K562 (cell line): ENCODE measurements around the gene PAIP2. TPM values are rescaled to one million over a fixed set of nuclear protein-coding genes. Genes with fewer than 3 reads are reported as not detected.
A peak's percentile ranks its signal among the peaks of the same experiment; 100 is the strongest.

Experiments used
- L3MBTL2 ChIP-seq: fragments of 450-650 bp; IDR thresholded peaks from 2 replicates; pipeline ENCODE4 v1.6.1; 2016; ENCODE audit warnings: mild to moderate bottlenecking, moderate library complexity
- LCOR ChIP-seq: sonication (generic); formaldehyde crosslinking; IDR thresholded peaks from 2 replicates; pipeline ENCODE4 v1.8.0; 2022; ENCODE audit warnings: mild to moderate bottlenecking, missing genetic modification reagents
- TOE1 ChIP-seq, 2 experiments: fragments of 450-650 bp in 1 of 2; sonication (generic) in 1 of 2; formaldehyde crosslinking in 1 of 2; IDR thresholded peaks; 2 replicates each; pipeline versions ENCODE4 v1.7.1 to v1.8.0; 2016 to 2022; ENCODE audit warnings: borderline replicate concordance in 2 of 2, mild to moderate bottlenecking in 2 of 2, antibody characterized with exemption in 1 of 2, inconsistent platforms in 1 of 2, low read depth in 1 of 2, missing genetic modification reagents in 1 of 2, moderate library complexity in 1 of 2
- ZBTB17 ChIP-seq: fragments of 450-650 bp; formaldehyde crosslinking; IDR thresholded peaks from 2 replicates; pipeline ENCODE4 v1.4.0; 2020; ENCODE audit warnings: mild to moderate bottlenecking
- polyA plus RNA-seq, 8 experiments: library from polyadenylated mRNA; depleted of rRNA in 4 of 8; stranded (reverse) in 5 of 8; unstranded in 3 of 8; fragments of >200 nt; fragmentation: Nextera tagmentation in 2 of 8; fragmentation: Illumina TruSeq in 1 of 8; extraction: Ambion mirVana in 2 of 8; extraction: Trizol in 1 of 8; gene quantifications; 2 replicates each; pipeline versions ENCODE4 v1.2.1 to v1.2.3, GENCODE V29; 2011 to 2014; ENCODE audit warnings: inconsistent platforms in 1 of 8, missing spikeins in 1 of 8
- total RNA-seq, 7 experiments: library from RNA; depleted of rRNA in 6 of 7; stranded (reverse); fragments of >200 nt in 6 of 7; fragmentation: Illumina TruSeq in 2 of 7; extraction: Trizol in 2 of 7; gene quantifications; 2 replicates each; pipeline versions ENCODE4 v1.2.1 to v1.2.3, GENCODE V29; 2011 to 2021; ENCODE audit warnings: low replicate concordance in 1 of 7
- TF ChIP-seq, protein P1 (sequence below), 2 experiments: fragments of 450-650 bp; IDR thresholded peaks; 2 replicates each; pipeline ENCODE4 v1.6.1; 2016
- TF ChIP-seq, protein P2 (sequence below): fragments of 450-650 bp; IDR thresholded peaks from 2 replicates; pipeline ENCODE4 v1.6.1; 2016; ENCODE audit warnings: mild to moderate bottlenecking, moderate library complexity

PAIP2 gene
- total and polyA plus RNA-seq, 9 of the 15 experiments (the other 6 are each of a cell fraction or from before 2014, with no cell fraction given) = 78.3 to 187 (median 128) TPM

DNA sequence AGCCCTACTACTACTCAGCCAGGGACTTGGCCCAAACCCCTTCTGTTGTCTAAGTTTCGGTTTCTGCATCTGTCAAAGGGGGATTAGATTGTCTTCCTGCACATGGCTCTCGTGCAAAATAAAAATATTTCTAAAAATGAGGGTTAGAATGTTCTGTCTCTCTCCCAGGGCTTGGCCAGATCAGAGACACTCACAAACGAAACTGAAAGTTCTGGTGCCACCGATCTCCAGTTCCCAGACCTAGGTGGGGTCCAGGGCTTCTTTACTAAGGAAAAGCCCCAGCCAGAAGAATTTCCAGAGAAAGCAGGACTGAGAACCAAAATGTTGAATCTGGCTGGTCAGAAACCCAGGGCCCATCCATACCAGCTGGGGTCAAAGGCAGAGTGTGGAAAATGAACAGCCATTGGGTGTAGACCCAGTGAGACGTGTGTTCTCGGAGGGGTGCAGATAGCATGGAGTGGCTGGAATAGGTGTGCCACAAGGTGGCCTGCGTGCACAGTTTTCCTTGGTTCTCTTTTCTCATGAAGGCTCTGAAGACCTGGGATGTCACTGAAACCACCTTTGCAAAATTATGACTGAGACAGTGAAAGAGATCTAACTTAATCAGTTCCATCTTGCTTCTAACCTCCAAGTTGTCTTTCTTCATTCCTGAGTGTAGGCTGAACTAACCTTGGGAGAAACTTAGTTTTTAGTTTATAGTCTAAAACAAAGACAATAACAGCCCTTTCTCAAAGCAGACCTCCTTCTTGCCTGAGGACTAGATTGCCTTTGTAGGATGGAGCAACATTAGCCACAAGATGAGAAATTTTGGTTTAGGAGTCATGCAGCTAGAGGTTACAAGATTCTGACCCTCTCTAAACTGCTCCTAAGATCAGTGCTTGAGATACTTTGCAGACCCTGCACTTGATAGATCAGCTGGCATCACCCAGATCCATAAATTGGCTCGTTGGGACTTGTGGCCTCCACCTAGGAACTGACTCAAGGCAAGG lies 43.7 kb downstream of the PAIP2 start (continued):
- TF ChIP-seq, protein P1, sequence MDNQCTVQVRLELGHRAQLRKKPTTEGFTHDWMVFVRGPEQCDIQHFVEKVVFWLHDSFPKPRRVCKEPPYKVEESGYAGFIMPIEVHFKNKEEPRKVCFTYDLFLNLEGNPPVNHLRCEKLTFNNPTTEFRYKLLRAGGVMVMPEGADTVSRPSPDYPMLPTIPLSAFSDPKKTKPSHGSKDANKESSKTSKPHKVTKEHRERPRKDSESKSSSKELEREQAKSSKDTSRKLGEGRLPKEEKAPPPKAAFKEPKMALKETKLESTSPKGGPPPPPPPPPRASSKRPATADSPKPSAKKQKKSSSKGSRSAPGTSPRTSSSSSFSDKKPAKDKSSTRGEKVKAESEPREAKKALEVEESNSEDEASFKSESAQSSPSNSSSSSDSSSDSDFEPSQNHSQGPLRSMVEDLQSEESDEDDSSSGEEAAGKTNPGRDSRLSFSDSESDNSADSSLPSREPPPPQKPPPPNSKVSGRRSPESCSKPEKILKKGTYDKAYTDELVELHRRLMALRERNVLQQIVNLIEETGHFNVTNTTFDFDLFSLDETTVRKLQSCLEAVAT (IDR thresholded peaks at IDR 0.05) = peak in 1 of 2 experiments; percentile 98; a peak in 3 of 4 replicates
- TF ChIP-seq TOE1 (IDR thresholded peaks at IDR 0.05; ENCODE audit: borderline replicate concordance) (0 out of 2 replicates have a peak, but pooled peaks have one; percentile 26), TOE1 (CRISPR knock-in tag; IDR thresholded peaks at IDR 0.05; ENCODE audit: borderline replicate concordance, low read depth) (no peak), LCOR (no peak), L3MBTL2 (peak; percentile 46; the same call in 1 of the 2 replicates), ZBTB17 (CRISPR knock-in tag) (peak; percentile 88)
- TF ChIP-seq, protein P2, sequence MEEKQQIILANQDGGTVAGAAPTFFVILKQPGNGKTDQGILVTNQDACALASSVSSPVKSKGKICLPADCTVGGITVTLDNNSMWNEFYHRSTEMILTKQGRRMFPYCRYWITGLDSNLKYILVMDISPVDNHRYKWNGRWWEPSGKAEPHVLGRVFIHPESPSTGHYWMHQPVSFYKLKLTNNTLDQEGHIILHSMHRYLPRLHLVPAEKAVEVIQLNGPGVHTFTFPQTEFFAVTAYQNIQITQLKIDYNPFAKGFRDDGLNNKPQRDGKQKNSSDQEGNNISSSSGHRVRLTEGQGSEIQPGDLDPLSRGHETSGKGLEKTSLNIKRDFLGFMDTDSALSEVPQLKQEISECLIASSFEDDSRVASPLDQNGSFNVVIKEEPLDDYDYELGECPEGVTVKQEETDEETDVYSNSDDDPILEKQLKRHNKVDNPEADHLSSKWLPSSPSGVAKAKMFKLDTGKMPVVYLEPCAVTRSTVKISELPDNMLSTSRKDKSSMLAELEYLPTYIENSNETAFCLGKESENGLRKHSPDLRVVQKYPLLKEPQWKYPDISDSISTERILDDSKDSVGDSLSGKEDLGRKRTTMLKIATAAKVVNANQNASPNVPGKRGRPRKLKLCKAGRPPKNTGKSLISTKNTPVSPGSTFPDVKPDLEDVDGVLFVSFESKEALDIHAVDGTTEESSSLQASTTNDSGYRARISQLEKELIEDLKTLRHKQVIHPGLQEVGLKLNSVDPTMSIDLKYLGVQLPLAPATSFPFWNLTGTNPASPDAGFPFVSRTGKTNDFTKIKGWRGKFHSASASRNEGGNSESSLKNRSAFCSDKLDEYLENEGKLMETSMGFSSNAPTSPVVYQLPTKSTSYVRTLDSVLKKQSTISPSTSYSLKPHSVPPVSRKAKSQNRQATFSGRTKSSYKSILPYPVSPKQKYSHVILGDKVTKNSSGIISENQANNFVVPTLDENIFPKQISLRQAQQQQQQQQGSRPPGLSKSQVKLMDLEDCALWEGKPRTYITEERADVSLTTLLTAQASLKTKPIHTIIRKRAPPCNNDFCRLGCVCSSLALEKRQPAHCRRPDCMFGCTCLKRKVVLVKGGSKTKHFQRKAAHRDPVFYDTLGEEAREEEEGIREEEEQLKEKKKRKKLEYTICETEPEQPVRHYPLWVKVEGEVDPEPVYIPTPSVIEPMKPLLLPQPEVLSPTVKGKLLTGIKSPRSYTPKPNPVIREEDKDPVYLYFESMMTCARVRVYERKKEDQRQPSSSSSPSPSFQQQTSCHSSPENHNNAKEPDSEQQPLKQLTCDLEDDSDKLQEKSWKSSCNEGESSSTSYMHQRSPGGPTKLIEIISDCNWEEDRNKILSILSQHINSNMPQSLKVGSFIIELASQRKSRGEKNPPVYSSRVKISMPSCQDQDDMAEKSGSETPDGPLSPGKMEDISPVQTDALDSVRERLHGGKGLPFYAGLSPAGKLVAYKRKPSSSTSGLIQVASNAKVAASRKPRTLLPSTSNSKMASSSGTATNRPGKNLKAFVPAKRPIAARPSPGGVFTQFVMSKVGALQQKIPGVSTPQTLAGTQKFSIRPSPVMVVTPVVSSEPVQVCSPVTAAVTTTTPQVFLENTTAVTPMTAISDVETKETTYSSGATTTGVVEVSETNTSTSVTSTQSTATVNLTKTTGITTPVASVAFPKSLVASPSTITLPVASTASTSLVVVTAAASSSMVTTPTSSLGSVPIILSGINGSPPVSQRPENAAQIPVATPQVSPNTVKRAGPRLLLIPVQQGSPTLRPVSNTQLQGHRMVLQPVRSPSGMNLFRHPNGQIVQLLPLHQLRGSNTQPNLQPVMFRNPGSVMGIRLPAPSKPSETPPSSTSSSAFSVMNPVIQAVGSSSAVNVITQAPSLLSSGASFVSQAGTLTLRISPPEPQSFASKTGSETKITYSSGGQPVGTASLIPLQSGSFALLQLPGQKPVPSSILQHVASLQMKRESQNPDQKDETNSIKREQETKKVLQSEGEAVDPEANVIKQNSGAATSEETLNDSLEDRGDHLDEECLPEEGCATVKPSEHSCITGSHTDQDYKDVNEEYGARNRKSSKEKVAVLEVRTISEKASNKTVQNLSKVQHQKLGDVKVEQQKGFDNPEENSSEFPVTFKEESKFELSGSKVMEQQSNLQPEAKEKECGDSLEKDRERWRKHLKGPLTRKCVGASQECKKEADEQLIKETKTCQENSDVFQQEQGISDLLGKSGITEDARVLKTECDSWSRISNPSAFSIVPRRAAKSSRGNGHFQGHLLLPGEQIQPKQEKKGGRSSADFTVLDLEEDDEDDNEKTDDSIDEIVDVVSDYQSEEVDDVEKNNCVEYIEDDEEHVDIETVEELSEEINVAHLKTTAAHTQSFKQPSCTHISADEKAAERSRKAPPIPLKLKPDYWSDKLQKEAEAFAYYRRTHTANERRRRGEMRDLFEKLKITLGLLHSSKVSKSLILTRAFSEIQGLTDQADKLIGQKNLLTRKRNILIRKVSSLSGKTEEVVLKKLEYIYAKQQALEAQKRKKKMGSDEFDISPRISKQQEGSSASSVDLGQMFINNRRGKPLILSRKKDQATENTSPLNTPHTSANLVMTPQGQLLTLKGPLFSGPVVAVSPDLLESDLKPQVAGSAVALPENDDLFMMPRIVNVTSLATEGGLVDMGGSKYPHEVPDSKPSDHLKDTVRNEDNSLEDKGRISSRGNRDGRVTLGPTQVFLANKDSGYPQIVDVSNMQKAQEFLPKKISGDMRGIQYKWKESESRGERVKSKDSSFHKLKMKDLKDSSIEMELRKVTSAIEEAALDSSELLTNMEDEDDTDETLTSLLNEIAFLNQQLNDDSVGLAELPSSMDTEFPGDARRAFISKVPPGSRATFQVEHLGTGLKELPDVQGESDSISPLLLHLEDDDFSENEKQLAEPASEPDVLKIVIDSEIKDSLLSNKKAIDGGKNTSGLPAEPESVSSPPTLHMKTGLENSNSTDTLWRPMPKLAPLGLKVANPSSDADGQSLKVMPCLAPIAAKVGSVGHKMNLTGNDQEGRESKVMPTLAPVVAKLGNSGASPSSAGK = 0 out of 2 replicates have a peak, but pooled peaks have one; percentile 32
